Loucy (cell line): Measurements from ENCODE around the gene SLC2A1.

Experiments
- CTCF ChIP-seq: fragments of 200-600 bp; sonication (generic); conservative IDR thresholded peaks from 2 replicates; pipeline ENCODE4 v1.5.1; 2014; ENCODE audit warnings: mild to moderate bottlenecking, antibody characterized with exemption, low read length
- EZH2phosphoT487 ChIP-seq: fragments of 200-600 bp; IDR thresholded peaks from 2 replicates; pipeline ENCODE4 v1.6.1; 2018; ENCODE audit warnings: antibody characterized with exemption, mild to moderate bottlenecking, moderate library complexity, borderline replicate concordance

- TF ChIP-seq CTCF (no peak), EZH2phosphoT487 (no peak)
Observed at GRCh38 chr1:42917241-42917495, 41.5 kb downstream of the SLC2A1 start.
